GM19438 (cell line): ENCODE data around the gene CGN.
A peak's percentile ranks its signal among the peaks of the same experiment; 100 is the strongest.

ENCODE experiments used
- ATAC-seq: cut with Tn5 transposase; IDR thresholded peaks from one replicate; pipeline ENCODE4 v1.9.1; 2021; ENCODE audit warnings: low read depth; ENCODE audit not compliant: unreplicated experiment

The CGN gene

GRCh38 chr1:151510957-151511635 is at the start of gene CGN:
CGN (plus strand) TSS chr1:151511387; CDS start chr1:151518520, 7,133 bp downstream.
- ATAC-seq, result peak; percentile 87

DNA sequence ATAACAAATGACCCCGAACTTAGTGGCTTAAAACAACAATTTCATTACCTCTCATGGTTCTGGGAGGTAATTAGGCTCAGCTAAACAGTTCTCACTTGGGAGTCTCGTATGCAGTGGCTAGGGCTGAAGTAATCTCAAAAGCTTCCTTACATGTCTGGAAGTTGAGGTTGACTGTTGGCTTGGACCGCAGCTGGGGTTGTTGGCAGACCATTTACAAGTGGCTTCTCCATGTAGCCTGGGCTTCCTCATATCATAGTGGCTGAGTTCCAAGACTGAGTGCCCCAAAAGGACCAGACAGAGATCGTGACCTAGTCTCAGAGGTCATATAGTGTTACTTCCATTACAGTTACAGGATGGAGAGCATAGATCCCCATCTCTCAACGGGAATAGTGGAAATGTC is 49.5 kb upstream of the CGN start:
- no peak for ATAC-seq

- no peak for ATAC-seq
Observed at GRCh38 chr1:151465026-151465425, 46.2 kb upstream of the CGN start.

GRCh38 chr1:151472856-151473731 is 38.1 kb upstream of the CGN start:
- ATAC-seq, result no peak

DNA sequence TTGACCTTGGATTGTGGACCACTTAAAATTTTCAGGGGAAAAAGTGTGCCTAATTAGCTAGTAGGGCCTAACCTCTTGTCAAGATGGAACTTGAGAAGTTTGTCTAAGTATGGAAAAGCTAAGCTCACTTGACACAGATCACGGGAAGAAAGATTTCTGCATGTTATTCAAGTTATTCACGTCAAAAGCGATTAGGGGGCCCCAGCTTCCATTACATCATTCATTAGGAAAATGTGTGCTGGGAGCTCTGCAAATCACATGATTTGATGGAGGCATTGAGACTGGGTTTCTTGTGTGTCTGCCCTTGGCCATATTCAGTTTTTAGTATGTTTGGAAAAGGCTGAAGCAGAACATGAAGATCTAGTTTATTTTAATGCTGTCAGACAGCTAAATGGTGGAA is 36.4 kb upstream of the CGN start:
- ATAC-seq, result no peak

DNA sequence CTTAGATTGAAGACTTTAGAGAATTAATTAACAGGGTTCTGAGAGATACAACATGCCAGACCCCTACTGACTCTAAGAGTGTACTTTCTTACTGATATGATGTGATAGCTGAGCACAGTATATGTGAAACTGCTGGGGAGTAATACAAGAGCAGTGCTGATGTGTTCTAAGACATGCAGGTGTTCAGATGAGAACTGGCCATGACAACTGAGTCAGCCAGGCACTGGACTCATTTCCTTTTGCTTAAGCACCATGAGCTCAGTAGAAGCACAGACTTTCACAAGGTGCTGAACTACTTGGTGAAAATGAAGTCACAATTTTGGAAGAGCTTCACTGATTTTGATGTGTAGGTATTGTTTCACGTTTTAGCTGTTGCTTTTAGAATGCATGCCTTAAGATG is 36.0 kb upstream of the CGN start:
- no peak for ATAC-seq

DNA sequence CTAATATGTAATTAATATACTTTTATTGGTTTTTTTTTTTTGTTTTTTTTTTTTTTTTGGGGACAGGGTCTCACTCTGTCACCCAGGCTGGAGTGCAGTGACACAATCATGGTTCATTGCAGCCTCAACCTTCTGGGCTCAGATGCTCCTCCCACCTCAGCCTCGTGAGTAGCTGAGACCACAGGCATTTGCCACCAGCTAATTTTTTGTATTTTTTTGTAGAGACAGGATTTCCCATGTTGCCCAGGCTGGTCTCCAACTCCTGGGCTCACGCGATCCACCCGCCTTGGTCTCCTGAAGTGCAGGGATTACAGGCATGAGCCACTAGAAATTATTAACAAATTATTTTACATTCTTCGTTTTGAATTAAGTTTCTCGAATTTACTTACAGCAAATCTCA is 35.1 kb upstream of the CGN start:
- no peak for ATAC-seq

- ATAC-seq, result no peak
Observed at GRCh38 chr1:151477066-151477465, 34.1 kb upstream of the CGN start.

GRCh38 chr1:151478140-151478812 is 32.9 kb upstream of the CGN start:
- ATAC-seq, result no peak

GRCh38 chr1:151478923-151479322 is 32.3 kb upstream of the CGN start:
- no peak for ATAC-seq

- ATAC-seq, result no peak
Observed at GRCh38 chr1:151479462-151479861, 31.7 kb upstream of the CGN start.

DNA sequence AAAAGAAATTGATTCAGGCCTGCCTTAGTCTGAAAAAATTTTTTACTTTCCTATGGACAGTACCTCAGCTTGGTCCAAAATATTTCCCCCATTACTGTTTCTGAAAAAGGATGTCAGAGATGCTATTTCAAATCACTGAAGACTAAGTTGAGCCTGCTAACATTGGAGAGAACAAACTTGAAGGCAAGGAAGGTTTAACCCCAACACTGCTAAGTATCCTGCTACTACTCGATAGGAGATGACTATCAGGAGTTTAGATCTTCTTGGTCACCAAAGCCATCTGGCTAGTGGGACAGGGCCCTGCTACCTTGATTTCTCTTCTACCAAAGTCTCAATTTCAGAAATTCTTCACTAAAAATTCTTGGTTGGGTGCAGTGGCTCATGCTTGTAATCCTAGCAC is 29.2 kb upstream of the CGN start:
- no peak for ATAC-seq

DNA sequence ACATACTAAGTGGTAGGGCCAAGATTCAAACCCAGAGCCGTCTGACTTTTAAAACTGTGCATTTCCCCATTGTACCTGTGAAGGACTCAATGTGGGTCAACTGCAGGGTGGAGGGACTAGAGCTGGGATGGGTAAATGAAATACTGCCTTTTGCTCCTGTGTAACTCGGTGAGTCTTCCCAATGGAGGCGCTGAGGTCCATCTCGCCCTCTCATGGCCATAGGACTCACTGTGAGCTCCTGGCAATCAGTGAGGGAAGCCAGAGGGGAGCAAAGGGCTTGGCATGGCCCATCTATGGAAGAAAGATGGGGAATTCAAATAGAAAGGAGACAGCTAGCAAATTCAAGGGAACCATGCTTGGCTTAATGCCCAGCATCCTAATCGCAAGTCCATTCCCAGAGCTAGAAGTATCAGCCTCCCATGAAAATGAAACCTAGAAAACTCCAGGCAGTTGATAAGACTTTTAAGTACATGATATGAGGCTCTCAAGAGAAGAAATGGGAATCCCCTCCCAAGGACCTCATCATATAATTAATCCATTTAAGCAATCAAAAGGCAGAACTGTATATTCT is 25.4 kb upstream of the CGN start:
- no peak for ATAC-seq

- no peak for ATAC-seq
Observed at GRCh38 chr1:151486557-151486956, 24.6 kb upstream of the CGN start.

GRCh38 chr1:151491641-151492040 is 19.5 kb upstream of the CGN start:
- no peak for ATAC-seq

- no peak for ATAC-seq
Observed at GRCh38 chr1:151492120-151492519, 19.1 kb upstream of the CGN start.

DNA sequence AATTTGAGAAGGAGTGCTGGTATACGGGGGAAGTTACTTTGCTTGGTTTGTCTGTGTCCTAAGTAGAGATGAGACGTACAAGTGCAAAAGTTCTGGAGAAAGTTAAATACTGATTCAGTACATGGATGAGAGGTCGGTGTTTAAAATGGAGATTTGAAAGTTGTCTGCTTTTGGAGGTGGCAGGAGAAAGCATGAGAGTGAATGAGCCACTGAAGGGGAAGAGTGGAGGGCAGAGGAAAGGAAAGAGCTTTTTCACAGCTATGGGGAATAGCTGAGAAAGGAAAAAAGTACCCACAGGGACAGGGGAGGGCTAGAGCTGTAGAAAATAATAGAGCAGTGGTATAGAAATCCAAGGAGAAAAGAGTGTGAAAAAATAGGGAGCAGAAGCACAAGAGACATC is 18.1 kb upstream of the CGN start:
- no peak for ATAC-seq

DNA sequence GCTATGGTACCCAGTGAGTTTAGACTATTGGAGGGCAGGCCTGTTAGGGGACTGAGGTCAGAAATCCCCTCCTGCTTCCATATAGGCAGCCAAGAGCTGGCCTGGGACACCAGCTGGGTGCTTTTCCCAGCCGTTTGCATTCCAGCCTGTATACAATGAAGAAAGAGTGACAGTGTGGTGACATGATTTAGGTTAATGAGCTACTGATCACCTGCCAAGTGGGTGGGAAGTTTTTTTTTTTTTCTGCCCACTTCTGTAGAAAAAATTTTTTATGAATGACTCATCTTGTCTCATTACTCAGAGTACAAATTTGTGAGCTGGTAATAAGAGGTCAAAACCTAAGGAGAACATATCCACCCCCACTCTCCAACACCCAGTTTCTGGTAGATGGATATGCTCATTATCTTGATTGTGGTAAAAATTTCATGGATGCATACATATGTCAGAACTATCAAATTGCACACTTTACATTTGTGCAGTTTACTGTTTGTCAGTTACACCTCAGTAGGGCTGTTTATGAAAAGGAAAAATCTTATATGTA is 16.4 kb upstream of the CGN start:
- no peak for ATAC-seq

GRCh38 chr1:151495316-151495715 is 15.9 kb upstream of the CGN start:
- ATAC-seq, result no peak

GRCh38 chr1:151499365-151499764 is 11.8 kb upstream of the CGN start:
- no peak for ATAC-seq

GRCh38 chr1:151499930-151500329 is 11.3 kb upstream of the CGN start:
- no peak for ATAC-seq
